GM19193 (cell line): ENCODE data around the gene PKP4.

ENCODE experiments used
- POLR2A ChIP-seq: IDR thresholded peaks from 4 replicates; pipeline ENCODE4 v1.6.1; 2011; ENCODE audit not compliant: insufficient read depth, insufficient read length; ENCODE audit errors: extremely low read depth

The PKP4 gene

GRCh38 chr2:158460632-158461297 lies 4.0 kb downstream of the PKP4 start:
- TF ChIP-seq POLR2A = no peak

- TF ChIP-seq POLR2A = no peak
Measured at GRCh38 chr2:158463496-158464095, 6.8 kb downstream of the PKP4 start.

- TF ChIP-seq POLR2A = no peak
Measured at GRCh38 chr2:158464426-158465281, 7.9 kb downstream of the PKP4 start.

GRCh38 chr2:158467248-158467647 lies 10.5 kb downstream of the PKP4 start:
- TF ChIP-seq POLR2A = no peak

- TF ChIP-seq POLR2A = no peak
Measured at GRCh38 chr2:158473719-158474392, 17.1 kb downstream of the PKP4 start.

GRCh38 chr2:158477202-158477601 lies 20.4 kb downstream of the PKP4 start:
- TF ChIP-seq POLR2A = no peak

- no peak for TF ChIP-seq POLR2A
Measured at GRCh38 chr2:158478237-158478636, 21.5 kb downstream of the PKP4 start.

- TF ChIP-seq POLR2A = no peak
Measured at GRCh38 chr2:158478816-158479215, 22.1 kb downstream of the PKP4 start.

GRCh38 chr2:158481116-158481515 lies 24.4 kb downstream of the PKP4 start:
- TF ChIP-seq POLR2A = no peak

GRCh38 chr2:158482594-158482993 lies 25.8 kb downstream of the PKP4 start:
- no peak for TF ChIP-seq POLR2A

GRCh38 chr2:158484892-158485556 lies 28.3 kb downstream of the PKP4 start:
- TF ChIP-seq POLR2A = no peak

- no peak for TF ChIP-seq POLR2A
Measured at GRCh38 chr2:158486150-158486969, 29.6 kb downstream of the PKP4 start.

GRCh38 chr2:158486970-158487325 lies 30.2 kb downstream of the PKP4 start:
- TF ChIP-seq POLR2A = no peak

- TF ChIP-seq POLR2A = no peak
Measured at GRCh38 chr2:158487419-158487818, 30.7 kb downstream of the PKP4 start.
